NCI-H2107 treated with DMSO at 0.1 percent for 48 hours (cell line): ENCODE measurements around the gene HTR6.

Experiments used
- DNase-seq: peaks from one replicate; lab custom pipeline; 2025; ENCODE audit not compliant: unreplicated experiment; lab: John Stamatoyannopoulos, UW

The HTR6 gene

DNA sequence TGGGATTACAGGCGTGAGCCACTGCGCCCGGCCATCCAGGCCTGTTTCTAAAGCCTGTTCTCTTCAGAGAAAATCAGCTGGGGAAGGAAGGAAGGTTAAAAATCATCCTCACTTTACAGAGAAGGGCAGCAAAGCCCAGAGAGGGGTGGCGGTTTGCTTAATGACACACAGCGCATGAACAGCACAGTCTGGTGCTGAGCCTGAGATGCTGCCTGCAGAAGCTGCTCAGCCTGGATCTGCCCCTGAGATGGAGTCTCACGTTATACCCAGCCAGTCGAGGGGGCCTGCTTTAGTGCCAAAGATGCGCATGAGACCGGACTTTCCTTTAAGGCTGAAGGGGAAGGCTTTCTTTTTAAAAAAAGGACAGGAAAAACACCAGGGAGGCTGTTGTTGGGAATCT lies 21.3 kb downstream of the HTR6 start:
- DNase-seq: no peak

DNA sequence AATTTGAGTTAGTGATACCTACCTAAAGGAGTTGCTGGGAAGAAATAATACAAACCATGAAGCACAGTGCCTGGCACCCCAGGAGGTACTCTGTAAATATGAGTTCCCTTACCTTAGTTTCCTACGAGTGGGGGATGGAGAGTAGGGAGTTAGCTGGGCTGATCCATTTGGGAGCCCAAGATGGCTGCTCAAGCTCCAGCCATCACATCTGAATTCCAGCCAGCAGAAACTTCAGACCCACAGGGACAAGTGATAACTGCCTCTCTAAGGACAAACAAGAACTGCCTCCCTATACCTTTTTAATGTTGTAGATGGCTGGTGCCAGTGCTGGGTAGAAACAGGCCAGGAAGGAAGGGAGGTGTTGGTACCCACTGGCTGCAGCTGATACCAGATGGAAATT lies 22.7 kb downstream of the HTR6 start:
- DNase-seq: no peak

DNA sequence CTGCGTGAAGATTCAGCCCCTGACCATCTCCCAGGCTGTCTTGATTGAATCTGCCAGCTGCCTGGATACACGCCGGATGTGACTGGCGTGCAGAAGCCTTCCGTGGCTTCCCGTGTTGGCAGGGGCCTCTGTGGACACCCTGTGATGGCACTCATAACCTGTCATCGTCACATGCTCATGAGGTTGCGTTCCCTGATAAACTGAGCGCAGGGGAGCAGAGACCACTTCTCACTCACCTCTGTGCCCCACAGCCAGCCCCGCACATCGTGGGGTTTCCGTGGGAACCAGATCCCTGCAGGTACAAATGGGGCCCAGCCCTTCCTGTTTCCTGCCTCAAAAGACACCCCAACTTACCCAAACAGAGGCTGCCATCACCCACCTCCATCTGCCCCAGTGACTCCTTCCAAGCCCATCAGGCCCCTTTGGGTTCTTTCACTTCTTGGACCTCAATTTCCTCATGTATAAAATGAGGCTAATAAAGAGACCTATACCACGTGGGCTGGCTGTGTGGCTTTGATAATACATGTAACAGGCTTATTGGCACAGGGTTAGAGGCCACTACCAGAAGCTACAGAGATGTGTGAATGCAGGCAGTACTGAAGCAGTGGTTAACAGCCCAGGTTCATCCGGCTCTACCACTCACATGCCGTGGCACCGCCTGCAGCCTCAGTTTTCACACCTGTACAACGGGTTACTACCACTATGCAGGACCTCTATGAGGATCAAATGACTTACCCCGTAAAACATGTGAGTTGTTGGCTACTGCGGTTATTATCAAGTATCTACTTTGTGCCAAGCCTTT lies 23.6 kb downstream of the HTR6 start:
- DNase-seq: no peak

DNA sequence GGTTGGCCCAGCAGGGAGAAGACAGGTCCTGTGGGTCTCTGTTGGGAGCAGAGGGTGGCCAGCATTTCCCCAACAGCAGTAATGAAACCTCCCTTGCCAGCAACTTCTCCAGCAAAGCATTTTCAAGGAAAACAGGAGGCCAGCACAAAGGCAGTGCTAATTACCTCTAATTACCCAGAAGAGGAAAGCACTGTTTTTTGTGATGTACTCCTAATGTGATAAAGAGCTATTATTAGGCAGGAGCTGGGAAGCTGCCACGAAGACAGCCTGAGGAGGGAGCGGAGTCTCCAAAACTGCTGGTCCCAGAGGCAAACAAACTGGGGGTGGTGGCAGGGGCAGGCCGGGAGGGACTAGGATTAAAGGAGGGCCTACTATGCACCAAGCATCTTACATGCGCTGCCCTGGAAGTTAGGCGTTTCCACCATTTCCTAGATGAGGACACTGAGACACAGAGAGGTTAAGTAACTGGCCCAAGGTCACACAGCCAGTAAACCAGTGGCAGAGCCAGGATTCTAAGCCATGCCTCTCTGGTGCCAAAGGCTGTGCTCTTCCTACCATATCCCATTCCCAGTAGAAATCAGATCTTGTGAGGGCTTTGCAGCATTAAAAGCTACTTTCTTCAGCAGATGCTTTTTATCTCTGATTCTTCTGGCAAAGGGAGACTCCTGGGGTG lies 24.5 kb downstream of the HTR6 start:
- DNase-seq: no peak

DNA sequence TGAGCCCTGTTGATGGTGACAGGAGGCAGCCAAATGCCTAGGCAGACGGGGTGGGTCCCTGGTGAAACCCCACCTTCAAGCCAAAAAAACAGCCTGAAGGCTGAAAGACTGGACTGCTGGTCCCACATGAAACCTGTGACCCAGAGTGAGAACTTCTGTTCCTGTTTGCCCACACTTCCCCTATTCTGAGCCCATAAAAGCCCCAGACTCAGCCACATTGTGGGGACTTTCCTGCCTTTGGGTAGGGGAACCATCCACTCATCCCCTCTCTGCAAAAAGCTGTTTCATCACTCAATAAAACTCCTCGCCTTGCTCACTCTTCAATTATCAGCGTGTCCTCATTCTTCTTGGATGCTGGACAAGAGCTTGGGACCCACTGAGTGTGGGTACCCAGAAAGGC lies 25.2 kb downstream of the HTR6 start:
- no peak for DNase-seq

DNA sequence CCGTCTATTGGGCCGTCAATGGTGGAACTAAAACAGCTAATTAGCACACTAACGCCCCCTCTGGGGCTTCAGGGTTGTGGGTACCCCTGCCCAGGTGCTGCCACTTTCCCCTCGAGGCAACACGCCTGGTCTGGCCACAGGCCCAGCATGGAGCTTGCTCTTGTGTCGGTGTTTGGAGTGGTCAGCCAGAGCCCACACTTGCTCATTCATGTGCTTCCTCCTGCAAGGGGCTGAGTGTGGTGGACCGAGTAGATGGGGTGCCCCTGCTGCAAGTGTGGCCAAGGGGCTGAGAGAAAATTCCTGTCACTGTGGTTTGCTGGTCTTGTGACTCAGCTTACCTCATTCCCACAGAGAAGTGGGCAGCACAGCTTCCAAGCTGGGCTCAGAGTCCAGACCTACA lies 25.7 kb downstream of the HTR6 start:
- DNase-seq: no peak

DNA sequence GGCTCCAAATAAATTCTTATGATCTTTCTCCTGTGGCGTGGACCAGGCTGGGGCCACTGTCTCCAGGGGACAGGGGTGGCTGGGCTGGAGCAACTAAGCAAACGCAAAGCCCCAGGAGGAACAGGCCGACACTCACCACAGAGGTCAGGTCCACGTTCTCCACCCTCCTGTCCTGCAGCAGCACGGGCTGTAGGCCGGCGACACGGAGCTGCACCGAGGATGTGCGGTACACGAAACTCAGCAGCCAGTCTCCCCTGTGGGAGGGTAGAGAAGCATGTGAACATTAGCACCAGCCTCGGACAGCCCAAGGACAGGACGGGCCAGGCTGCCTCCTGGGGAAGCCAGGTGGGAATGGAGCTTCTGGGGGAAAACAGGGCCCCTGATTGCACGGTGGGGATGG lies 29.6 kb downstream of the HTR6 start:
- no peak for DNase-seq

DNA sequence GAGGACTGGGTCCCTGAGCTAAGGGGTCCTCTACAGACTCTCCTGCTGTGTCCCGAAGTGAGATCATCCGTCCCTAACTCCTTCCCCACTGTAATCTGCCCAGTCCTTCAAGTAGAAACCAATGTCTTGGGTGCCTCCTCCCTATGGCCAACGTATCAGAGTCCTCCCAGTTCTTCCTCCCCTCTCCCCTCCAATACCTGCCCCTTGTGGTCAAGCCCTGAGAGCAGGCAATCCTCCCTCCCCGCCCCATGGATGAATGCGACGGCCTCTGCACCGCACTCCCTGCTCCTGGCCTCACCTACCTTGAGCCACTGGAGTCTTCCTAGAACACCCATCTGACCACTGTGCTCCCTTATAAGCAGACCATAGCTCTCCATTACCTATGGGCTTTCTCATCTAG lies 31.1 kb downstream of the HTR6 start:
- DNase-seq: no peak

DNA sequence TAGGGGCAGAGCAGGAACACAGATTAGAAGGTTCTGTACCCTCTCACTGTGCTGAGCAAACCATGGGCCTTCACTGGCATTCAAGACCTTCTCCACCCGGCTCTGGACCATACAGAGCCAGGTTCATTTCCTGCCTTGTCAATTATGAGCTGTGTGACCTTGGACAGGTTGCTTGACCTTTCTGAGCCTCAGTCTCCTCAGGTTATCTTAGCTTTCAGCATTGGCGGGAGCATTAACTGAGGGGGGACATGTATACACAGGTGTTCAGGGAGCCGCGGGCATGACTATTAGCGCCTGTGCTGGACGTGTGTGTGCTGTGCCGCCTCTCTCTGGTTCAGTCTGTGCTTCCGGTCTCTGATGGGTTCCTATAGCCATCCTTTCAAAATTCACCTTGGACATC lies 32.1 kb downstream of the HTR6 start:
- DNase-seq: no peak

DNA sequence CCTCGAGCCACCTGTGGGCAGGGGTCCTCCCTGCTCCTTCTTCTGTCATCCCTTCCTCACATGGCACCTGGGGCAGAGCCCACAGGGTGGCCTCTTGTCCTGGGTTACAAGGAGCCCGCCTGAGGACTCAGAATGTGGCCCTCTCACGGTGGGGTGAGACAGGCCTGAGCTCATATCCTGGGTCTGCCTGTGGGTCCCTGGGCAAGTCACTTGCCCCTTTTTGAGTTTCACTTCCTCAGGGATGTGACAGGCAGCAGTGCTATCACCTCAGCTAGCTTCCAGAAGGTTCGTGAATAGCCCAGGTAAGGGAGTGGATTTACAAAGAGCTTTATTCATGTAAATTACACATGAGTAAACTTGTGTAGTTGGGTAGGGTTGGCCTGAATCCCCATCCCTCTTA lies 33.5 kb downstream of the HTR6 start:
- no peak for DNase-seq

DNA sequence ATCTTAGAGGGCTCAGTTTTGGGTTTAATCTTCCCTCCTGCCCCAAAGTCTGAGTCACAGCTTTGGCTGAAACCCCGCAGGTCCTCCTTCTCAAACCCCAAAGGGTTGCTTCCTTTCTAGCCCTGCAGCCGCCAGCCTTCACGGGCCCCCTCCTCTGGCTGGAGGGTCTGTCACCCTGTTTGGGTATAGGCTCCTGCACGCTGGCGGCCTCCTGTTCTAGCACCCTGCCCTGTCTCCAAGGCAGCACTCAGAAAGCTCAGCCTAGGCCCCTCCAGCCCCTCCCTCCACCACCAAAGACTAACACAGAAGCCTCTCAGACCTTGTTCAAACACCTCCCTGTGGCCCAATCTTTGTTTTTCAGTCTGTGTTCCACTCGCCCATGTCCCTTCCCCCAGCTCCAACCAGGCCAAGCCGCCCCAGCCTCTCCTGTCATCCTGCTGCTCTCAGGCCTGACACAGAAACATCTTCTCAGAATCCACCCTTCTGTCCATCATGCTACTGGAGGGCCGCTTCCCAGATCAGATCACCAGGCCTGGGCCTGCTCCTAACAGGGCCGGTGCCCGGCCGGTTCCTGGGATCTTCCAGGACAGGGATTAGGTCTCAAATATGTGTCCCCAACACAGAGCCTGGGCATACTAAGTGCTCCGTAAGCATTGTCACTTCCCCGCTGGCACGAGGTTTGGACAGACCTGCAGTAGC lies 35.6 kb downstream of the HTR6 start:
- DNase-seq: no peak

DNA sequence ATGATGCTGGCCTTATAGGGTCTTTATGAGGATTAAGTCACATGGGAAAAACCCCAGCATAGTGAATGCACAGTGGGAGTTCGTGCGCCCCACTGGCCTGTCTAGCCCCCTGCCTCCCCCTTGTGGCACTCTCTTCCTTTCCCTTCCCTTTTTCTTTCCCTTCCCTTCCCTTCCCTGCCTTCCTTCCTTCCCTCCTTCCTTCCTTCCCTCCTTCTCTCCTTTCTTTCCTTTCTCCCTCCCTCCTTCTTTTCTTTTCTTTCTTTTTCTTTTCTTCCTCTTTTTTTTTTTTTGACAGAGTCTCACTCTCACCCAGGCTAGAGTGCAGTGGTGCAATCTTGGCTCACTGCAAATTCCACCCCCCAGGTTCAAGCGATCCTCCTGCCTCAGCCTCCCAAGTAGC lies 38.6 kb downstream of the HTR6 start:
- DNase-seq: no peak

DNA sequence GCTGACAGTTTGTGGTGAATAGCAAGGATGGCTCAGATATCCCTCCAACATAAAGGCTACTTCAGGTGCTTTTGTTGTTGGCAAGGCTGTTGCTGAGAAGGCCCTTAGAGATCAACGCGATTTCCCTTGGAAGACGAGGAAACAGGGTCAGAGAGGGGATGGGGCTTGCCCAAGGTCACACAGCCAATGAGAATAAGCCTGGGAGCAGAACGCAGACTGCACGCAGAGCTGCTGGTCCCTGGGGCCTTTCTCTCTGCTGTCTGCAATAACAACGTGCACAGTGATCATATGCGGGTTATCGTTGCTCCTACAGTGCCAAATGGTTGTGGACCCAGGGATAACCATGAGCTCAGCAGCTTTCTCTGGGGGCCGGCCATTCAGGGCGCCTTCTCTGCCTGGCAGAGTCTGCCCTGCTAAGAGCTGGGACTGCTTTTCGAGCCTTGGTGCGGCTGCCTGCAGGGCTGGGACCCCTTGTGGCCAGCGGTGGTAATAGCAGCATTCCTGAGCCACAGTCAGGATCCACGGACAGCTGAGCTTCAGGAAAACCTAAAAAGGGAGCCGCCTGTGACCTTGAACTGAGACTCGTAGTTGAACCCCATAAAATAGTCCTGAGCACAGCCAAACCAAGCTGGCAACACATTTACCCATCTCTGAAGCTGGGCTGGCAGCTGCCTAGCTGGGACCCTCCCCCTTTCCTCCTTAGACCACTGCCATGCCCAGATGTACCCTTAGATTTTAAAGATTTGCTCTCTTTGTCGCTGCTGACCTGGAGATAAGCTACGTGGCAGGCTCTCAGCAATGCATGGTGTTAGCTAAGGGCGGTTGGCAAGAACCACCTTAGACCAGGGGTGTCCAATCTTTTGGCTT lies 39.8 kb downstream of the HTR6 start:
- DNase-seq: no peak

DNA sequence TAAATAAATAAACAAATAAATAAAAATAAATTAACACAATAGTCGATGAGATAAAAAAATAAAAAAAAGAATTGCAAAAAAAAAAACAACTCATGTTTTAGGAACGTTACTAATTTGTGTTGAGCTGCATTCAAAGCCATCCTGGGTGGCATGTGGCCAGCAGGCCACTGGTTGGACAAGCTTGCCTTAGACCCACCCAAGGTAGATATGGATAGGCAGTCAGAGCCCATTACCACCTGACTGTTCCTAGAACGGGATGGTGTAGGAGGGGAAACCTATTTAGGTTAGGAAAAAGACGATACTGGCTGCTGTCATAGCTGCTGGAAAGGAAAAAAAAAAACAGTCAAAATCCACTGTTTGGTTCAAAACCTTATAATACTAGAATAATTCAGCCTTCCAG lies 40.8 kb downstream of the HTR6 start:
- no peak for DNase-seq

DNA sequence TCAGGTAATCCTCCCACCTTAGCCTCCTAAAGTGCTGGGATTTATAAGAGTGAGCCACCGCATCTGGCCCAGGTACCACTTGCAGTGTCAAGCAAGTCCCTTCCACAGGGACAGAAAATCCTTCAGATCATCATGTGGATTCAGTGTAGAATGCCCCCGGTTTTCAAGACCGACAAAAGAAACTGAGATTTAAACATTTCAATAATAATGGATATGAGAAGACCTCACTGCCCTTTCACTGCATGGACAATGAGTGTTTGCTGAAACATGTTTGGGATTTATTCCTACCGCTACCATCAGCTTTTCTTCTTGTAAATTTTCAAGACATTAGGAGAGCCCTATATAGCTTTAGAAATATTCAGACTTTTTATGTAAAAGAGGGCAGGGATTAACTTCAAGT lies 41.5 kb downstream of the HTR6 start:
- DNase-seq: no peak

DNA sequence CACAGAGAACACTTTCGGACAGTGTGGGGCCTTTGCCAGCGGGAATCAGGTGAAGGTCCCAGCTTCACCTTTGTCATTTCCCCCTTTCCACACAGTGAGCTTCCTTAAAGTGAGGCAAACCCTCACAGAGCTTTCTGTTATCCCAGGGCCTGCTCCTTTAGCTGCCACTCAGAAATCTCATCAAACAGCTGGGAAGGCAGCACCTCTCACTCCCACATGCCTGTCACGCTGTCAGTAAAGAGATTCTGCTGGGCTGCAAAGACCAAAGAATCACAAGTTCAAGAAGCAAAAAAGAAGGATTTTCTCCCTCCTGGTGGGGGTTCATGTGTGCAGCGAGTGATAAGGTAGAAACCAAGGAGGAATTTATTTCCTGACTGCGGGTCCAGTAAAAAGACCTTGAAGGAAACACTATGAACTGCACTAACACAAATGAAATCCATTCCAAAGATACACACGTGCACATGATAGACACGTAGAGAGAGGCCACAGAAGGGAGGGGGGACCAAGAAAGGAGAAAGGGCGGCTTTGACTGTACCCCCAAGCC lies 44.0 kb downstream of the HTR6 start:
- no peak for DNase-seq

DNA sequence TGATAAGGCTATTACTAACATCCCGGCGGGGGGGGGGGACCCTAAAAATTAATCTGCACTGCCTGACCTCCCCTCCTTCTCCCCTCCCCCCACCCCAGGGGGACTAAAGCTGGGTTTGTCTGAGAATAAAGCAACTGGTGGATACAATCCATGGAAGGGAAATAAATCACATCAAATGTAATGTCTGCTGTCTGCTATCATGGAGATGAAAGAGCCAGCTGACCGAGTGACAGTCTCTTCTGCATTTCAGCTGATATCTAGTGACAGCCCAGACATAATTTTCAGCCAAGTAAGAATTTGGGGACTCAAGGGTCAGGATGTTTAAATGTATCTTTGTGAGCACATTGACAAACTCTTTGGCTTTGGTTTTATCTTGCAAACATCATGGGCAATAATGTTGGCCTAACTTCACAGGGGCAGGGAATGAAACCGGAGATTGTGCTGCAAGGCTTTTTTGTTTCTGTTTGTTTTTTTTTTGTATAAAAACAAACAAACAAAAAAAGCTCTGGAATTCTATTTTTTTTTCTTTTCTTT lies 44.7 kb downstream of the HTR6 start:
- DNase-seq: no peak

DNA sequence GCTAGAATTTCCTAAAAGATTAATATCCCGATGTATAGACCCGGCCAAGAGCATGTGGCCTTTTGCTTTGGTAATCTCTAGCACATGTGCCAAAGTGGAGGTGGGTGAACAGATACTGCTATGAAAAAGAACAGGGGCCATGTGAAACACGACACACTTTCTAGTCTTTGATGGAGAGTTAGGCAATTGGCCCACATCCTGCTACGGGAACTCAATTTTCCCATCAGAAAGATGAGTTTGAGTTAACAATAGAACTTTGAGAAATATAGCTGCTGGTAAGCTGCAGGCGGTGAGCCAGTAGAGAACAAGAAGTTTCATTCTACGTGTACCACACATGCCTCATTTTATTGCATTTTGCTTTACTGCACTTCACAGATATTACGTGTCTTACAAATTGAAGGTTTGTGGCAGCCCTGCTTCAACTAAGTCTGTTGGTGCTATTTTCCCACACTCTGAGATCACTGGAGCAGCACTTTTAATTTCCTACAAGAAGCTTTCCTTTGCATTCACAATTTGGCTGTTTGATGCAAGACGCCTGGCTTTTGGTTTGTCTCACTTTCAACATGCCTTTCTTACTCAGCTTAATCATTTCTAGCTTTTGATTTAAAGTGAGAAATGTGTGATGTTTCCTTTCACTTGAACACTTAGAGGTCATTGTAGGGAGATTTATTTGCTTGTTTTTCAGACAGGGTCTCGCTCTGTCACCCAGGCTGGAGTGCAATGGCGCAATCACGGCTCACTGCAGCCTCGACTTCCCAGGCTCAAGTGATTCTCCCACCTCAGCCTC lies 46.3 kb downstream of the HTR6 start:
- DNase-seq: no peak

DNA sequence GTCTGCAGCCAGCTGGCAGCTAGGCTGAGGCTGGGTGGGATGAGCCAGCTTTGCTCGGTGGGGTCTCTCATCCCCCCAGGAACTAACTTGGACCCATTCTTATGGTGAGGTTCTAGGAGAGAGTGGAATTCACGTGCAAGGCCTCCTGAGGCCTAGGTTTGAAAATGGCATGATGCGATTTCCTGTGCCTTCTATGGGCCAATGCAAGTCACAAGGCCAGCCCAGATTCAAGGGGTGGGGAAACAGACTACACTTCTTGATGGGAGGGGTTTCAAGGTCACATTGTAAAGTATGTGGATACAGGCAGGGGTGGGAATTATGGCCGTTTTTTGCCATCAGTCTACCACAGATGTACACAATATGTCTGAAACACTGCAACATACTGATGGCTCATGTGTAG lies 48.3 kb downstream of the HTR6 start:
- DNase-seq: no peak
